ENCODE data around the gene MAP7.
"Not testable (repeated sequence)": the region's sequence is repeated elsewhere in the genome, so short reads cannot be mapped to it uniquely, and the experiment has no call there.

The MAP7 gene

GRCh38 chr6:136309729-136310311, 240.4 kb downstream of the MAP7 start:
- no peak overlapping the region for H3K27ac Mint-ChIP-seq

GRCh38 chr6:136309171-136309570, 241.1 kb downstream of the MAP7 start:
- H3K36me3 Mint-ChIP-seq, result no peaks in the 10 kb centered on the region

More at GRCh38 chr6:136309729-136310311, 240.4 kb downstream of the MAP7 start:
- ATAC-seq, result no peak
- H3K27me3 Mint-ChIP-seq, result peaks cover 4% of the 10 kb centered on the region
- no peak overlapping the region for H3K4me3 Mint-ChIP-seq
- H3K4me1 Mint-ChIP-seq, result no peaks in the 10 kb centered on the region
- no peaks in the 10 kb centered on the region for H3K36me3 Mint-ChIP-seq
- H3K9me3 Mint-ChIP-seq, result no peaks in the 10 kb centered on the region

GRCh38 chr6:136308469-136308868, 241.8 kb downstream of the MAP7 start:
- not testable (repeated sequence) for H3K4me1 Mint-ChIP-seq, H3K27ac Mint-ChIP-seq, H3K4me3 Mint-ChIP-seq, H3K9me3 Mint-ChIP-seq, H3K27me3 Mint-ChIP-seq, ATAC-seq, H3K36me3 Mint-ChIP-seq

More at GRCh38 chr6:136309171-136309570, 241.1 kb downstream of the MAP7 start:
- Mint-ChIP-seq H3K9me3 (no peaks in the 10 kb centered on the region), H3K27ac (no peak overlapping the region), H3K27me3 (no peaks in the 10 kb centered on the region), H3K4me1 (no peaks in the 10 kb centered on the region), H3K4me3 (no peak overlapping the region)
- ATAC-seq, result no peak

GRCh38 chr6:136307351-136307750, 242.9 kb downstream of the MAP7 start:
- no peaks in the 10 kb centered on the region for H3K27me3 Mint-ChIP-seq
- H3K4me3 Mint-ChIP-seq, result no peak overlapping the region
- no peaks in the 10 kb centered on the region for H3K36me3 Mint-ChIP-seq
- no peak for ATAC-seq
- no peaks in the 10 kb centered on the region for H3K4me1 Mint-ChIP-seq
- H3K9me3 Mint-ChIP-seq, result peaks cover 2% of the 10 kb centered on the region
- H3K27ac Mint-ChIP-seq, result no peak overlapping the region

- Mint-ChIP-seq H3K27me3 (no peaks in the 10 kb centered on the region), H3K9me3 (peaks cover 2% of the 10 kb centered on the region), H3K4me3 (no peak overlapping the region), H3K4me1 (no peaks in the 10 kb centered on the region), H3K27ac (no peak overlapping the region), H3K36me3 (no peaks in the 10 kb centered on the region)
- no peak for ATAC-seq
Observed at GRCh38 chr6:136306466-136306865, 243.8 kb downstream of the MAP7 start.

- Mint-ChIP-seq H3K9me3 (peaks cover 2% of the 10 kb centered on the region), H3K27ac (no peak overlapping the region)
Observed at GRCh38 chr6:136304410-136304809, 245.8 kb downstream of the MAP7 start.

GRCh38 chr6:136303516-136303915, 246.7 kb downstream of the MAP7 start:
- no peaks in the 10 kb centered on the region for H3K36me3 Mint-ChIP-seq
- H3K9me3 Mint-ChIP-seq, result peaks cover 2% of the 10 kb centered on the region
- H3K4me1 Mint-ChIP-seq, result no peaks in the 10 kb centered on the region
- no peak for ATAC-seq
- no peaks in the 10 kb centered on the region for H3K27me3 Mint-ChIP-seq
- no peak overlapping the region for H3K27ac Mint-ChIP-seq
- no peak overlapping the region for H3K4me3 Mint-ChIP-seq

More at GRCh38 chr6:136304410-136304809, 245.8 kb downstream of the MAP7 start:
- H3K36me3 Mint-ChIP-seq, result no peaks in the 10 kb centered on the region
- H3K4me1 Mint-ChIP-seq, result no peaks in the 10 kb centered on the region
- ATAC-seq, result no peak
- H3K4me3 Mint-ChIP-seq, result no peak overlapping the region
- H3K27me3 Mint-ChIP-seq, result no peaks in the 10 kb centered on the region

- ATAC-seq, result no peak
- Mint-ChIP-seq H3K4me1 (peaks cover 6% of the 10 kb centered on the region), H3K36me3 (no peaks in the 10 kb centered on the region), H3K27me3 (no peaks in the 10 kb centered on the region), H3K4me3 (no peak overlapping the region), H3K9me3 (no peaks in the 10 kb centered on the region), H3K27ac (no peak overlapping the region)
Observed at GRCh38 chr6:136294621-136295020, 255.6 kb downstream of the MAP7 start.
